Subcutaneous adipose tissue (tissue), 4 donors: ENCODE results near the gene ACAD9. TPM values are rescaled to one million over a fixed set of nuclear protein-coding genes. Genes with fewer than 3 reads are reported as not detected.

Experiments
- CTCF ChIP-seq: fragments of 450-650 bp; IDR thresholded peaks from one replicate; pipeline ENCODE4 v1.5.1; 2016; ENCODE audit warnings: low read depth, mild to moderate bottlenecking, control low read depth, antibody characterized with exemption, moderate library complexity
- total RNA-seq, 4 donors: library from RNA; depleted of rRNA; stranded (reverse); fragments of >200 nt; gene quantifications; one replicate each; pipeline ENCODE4 v1.1.0, GENCODE V29; 2016

ACAD9 gene
- total RNA-seq, 4 donors from 2014 or later, result 34.1 to 87.0 (median 42.2) TPM

GRCh38 chr3:128846486-128846891 lies 32.9 kb upstream of the ACAD9 start:
- no peak for TF ChIP-seq CTCF

GRCh38 chr3:128847666-128848370 lies 31.6 kb upstream of the ACAD9 start:
- TF ChIP-seq CTCF, result no peak

- TF ChIP-seq CTCF, result no peak
Observed at GRCh38 chr3:128848936-128849335, 30.5 kb upstream of the ACAD9 start.

- no peak for TF ChIP-seq CTCF
Observed at GRCh38 chr3:128849911-128850455, 29.4 kb upstream of the ACAD9 start.

- TF ChIP-seq CTCF, result no peak
Observed at GRCh38 chr3:128850544-128850943, 28.9 kb upstream of the ACAD9 start.

GRCh38 chr3:128851601-128852000 lies 27.8 kb upstream of the ACAD9 start:
- no peak for TF ChIP-seq CTCF

GRCh38 chr3:128853826-128854225 lies 25.6 kb upstream of the ACAD9 start:
- TF ChIP-seq CTCF, result no peak
